ENCODE data around the gene SAG.
"Not testable (repeated sequence)": the region's sequence is repeated elsewhere in the genome, so short reads cannot be mapped to it uniquely, and the experiment has no call there.

SAG gene

DNA sequence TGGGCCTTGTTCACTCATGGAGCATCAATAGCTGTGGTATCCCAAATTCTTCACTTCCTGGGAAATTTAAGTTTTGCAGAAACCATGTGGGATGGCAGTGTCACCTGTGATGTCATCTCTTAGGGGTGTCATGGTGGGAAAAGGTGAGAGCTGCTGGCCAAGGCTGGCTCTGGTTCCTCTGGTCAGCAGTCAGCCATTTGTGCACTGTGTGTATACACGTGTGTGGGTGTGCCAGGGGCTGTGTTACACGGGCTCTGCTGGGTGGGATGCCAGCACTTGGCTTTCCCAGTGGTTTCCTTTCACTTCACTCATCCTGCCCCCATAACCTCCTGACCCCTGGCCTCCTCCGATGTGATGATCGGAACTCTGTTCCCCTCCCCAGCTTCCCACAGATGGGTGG is 21.3 kb downstream of the SAG start:
- no peak for DNase-seq (ENCODE audit: extremely low read depth in 1 of 2, low read depth in 1 of 2)

DNA sequence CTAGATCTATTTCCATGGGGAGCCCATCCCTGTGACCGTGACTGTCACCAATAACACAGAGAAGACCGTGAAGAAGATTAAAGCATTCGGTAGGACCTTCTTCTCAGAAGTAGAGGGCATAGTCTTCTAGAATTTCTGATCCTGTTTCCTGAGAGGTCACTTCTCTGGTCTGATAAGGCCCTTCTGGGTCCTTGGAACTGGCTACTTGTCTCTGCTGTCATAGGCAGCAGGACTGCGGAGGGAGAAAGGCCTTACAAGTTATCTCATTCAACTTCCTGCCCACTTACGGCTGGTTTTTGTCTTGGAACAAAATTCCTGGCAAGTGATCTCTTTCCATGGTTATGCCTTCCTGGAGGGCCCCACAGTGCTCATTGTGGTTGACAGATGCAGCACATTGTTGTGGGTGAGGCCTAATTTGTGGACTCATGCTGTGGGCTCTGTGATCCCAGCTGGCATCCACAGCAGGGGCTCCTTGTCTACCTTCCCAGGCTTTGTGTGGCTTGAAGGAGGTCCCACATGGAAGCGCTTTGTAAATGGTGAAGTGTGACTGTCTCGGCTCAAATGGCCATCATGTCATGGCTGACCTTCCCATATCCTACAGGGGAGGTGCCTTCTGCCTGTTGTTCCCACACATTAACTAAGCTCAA is 22.0 kb downstream of the SAG start:
- no peak for DNase-seq (ENCODE audit: extremely low read depth in 1 of 2, low read depth in 1 of 2)

- DNase-seq (ENCODE audit: extremely low read depth in 1 of 2, low read depth in 1 of 2) = peak in 1 of 2 donors; percentile 61
Observed at GRCh38 chr2:233331536-233331935, 23.9 kb downstream of the SAG start.

GRCh38 chr2:233332125-233332524 is 24.5 kb downstream of the SAG start:
- no peak for DNase-seq (ENCODE audit: extremely low read depth in 1 of 2, low read depth in 1 of 2)

- no peak for DNase-seq (ENCODE audit: extremely low read depth in 1 of 2, low read depth in 1 of 2)
Observed at GRCh38 chr2:233334915-233335314, 27.3 kb downstream of the SAG start.

DNA sequence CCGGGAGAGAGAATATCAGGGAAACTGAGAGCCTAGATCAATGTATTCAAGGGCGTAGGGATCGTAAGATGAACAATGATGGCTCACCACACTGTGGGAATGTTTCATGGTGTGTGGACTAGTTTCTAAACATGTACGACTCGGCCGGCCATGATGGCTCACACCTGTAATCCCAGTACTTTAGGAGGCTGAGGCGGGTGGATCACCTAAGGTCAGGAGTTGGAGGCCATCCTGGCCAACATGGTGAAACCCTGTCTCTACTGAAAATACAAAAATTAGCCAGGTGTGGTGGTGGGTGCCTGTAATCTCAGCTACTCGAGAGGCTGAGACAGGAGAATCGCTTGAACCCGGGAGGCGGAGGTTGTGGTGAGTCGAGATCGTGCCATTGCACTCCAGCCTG is 28.5 kb downstream of the SAG start:
- not testable (repeated sequence) for DNase-seq (ENCODE audit: extremely low read depth in 1 of 2, low read depth in 1 of 2)

- DNase-seq (ENCODE audit: extremely low read depth in 1 of 2, low read depth in 1 of 2) = no peak
Observed at GRCh38 chr2:233336541-233336940, 28.9 kb downstream of the SAG start.

DNA sequence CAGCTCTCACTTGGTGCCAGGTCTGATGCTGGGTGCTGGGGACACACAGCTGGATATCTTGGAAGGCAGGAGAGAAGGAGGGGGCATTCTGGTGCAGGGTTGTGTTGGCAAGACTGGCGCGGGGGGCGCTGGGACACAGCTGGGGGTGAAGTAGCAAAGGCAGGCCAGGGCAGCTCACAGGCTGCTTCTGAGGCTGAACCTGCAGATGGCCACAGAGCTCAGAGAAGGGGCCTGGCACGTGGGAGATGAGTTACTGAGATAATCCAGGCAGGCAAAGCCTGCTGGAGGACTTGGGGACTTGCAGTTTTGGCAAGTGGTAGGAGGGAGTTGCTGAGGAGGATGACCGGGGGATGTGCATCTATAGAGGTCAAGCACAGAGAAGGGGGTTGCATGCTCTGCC is 30.4 kb downstream of the SAG start:
- no peak for DNase-seq (ENCODE audit: extremely low read depth in 1 of 2, low read depth in 1 of 2)

DNA sequence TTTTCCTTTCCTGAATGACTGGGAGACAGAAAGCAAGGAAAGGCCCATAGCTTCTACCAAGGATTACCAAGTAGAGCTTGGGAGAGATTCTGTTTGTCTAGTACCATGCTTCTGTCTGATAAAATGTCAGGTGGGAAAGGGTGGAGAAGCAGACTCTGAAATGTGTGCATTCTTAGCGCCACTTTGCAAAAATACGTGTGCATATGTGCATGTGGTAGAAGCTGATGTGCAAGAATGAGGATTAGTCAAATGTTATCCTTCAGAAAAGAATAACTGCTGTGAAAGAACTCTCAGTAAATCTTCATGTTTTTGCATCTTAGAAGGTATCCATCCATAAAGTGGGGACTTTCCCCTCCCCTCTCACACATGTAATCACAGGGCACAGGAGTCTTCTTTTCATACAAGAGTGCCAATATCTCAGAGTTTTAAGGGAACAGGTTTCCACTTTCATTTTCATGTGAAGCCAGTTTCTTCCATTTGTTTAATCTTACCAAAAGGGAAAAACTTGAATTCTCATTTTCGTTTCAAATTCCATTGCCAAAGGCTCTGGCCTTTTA is 31.3 kb downstream of the SAG start:
- no peak for DNase-seq (ENCODE audit: extremely low read depth in 1 of 2, low read depth in 1 of 2)

- DNase-seq (ENCODE audit: extremely low read depth in 1 of 2, low read depth in 1 of 2) = no peak
Observed at GRCh38 chr2:233339427-233339826, 31.8 kb downstream of the SAG start.

- DNase-seq (ENCODE audit: extremely low read depth in 1 of 2, low read depth in 1 of 2) = no peak
Observed at GRCh38 chr2:233341296-233341695, 33.7 kb downstream of the SAG start.

DNA sequence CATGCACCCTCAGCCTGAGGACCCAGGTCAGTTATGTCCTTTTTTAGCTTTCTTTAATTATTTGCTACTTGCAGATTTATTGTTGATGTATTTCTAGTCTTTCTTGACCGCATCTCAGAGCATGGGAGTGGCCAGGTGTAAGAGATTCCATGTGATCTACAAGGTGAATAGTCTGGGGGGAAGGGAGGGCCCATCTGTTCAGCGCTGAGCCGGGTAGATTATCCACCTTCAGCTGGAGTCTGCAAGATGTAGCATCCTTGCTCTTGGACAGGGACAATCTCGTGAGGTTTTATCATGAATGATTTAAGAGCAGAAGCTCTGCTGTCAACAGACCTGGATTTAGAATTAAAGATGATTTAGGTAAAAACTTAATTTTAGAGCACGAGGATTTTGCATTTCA is 34.7 kb downstream of the SAG start:
- no peak for DNase-seq (ENCODE audit: extremely low read depth in 1 of 2, low read depth in 1 of 2)

DNA sequence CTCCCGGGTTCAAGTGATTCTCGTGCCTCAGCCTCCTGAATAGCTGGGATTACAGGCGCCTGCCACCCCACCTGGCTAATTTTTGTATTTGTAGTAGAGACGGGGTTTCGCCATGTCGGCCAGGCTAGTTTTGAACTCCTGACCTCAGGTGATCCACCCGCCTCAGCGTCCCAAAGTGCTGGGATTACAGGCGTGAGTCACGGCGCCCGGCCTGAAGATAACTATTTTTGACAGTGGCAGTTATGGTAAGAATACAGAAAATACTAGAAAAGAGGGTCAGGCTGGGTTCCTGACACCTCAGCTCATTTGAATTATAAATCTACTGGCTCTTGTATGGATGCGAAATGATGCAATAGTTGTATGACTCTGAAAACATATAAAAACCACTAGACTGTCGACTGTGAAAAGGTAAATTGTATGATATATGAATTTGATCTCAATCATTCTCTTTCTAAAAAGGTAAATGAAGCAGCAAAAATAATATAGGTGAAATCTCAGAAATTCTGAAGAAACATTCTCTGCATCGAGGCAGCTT is 35.6 kb downstream of the SAG start:
- DNase-seq (ENCODE audit: extremely low read depth in 1 of 2, low read depth in 1 of 2) = no peak

GRCh38 chr2:233346376-233346775 is 38.8 kb downstream of the SAG start:
- DNase-seq (ENCODE audit: extremely low read depth in 1 of 2, low read depth in 1 of 2) = no peak

DNA sequence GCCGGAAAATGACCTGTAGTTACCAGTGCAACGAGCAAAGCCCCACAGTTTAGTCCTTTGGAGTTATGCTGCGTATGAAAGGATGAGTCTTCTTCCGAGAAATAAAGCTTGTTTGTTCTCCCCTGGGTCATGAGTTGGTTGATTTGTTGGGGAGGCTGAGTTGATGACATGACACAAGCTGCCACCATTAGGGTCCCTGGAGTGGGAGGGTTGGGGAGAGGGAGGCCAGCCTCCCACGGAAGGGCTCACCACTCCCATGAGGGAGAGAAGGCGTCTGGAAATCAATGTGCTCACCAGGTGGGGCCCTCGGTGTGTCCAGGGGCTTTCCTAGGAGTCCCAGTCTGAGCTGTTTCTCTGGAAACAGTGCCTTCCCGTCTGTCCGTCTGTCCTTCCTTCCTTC is 39.3 kb downstream of the SAG start:
- DNase-seq (ENCODE audit: extremely low read depth in 1 of 2, low read depth in 1 of 2) = no peak

GRCh38 chr2:233349005-233349998 is 41.7 kb downstream of the SAG start:
- DNase-seq (ENCODE audit: extremely low read depth in 1 of 2, low read depth in 1 of 2) = no peak

DNA sequence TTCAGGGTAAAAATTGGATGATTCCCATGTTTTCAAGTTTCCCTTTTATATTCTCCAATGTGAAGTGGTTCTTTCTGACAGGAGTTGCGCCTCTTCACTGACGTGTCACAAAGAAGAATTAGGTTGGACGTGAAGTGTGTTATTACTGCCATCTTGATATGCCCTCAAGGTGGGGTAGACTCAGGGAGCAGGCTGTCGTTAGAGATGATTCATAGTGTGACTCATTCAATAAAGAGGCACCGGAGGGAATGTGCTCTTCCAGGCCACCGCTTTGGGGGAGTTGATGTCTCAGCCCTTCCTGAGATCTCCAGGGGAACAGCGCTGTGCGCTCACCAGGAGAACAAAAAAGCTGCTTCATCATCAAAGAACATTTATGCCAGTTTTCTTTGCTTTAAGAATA is 43.1 kb downstream of the SAG start:
- no peak for DNase-seq (ENCODE audit: extremely low read depth in 1 of 2, low read depth in 1 of 2)

- no peak for DNase-seq (ENCODE audit: extremely low read depth in 1 of 2, low read depth in 1 of 2)
Observed at GRCh38 chr2:233351423-233351822, 43.8 kb downstream of the SAG start.

GRCh38 chr2:233352141-233352842 is 44.7 kb downstream of the SAG start:
- DNase-seq (ENCODE audit: extremely low read depth in 1 of 2, low read depth in 1 of 2) = no peak

DNA sequence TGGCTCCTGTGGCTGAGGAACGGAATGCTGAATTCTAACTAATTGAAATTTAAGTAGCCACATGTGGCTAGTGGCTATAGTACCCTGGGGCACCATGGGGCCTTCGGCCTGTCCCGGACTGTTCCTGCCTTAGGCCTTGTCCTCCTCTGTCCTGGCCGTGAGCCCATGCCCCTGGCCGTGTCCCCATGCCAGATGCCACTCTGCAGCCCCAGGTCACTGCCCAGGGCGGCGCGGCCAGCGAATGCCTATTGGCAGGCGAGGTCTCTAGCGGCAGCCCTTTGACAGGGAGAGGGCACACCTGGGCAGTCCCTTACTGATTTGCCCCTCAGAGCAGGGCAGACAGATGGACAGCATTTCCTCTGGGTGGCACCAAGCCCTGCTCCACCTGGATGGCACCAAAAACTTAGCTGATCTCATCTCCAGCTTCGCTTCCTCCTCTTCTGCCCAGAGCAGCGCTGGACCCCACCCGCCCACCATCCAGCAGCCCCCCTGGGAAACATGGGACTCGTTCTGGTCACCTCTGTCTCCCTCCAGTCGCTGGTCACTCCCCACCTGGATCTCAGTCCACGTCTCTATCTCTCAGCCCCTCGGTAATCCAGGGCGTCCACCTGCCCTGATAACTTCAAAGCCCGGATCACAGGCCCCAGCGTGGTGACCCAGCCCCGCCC is 45.6 kb downstream of the SAG start:
- DNase-seq (ENCODE audit: extremely low read depth in 1 of 2, low read depth in 1 of 2) = no peak

Data from stimulated activated CD8-positive, alpha-beta memory T cell treated with anti-CD3 and anti-CD28 coated beads, Interleukin-7, amount 100 ng/mL, for 48 hours (primary cell).